Fibroblast of lung (primary cell): ENCODE measurements around the gene ITPR2. TPM values are rescaled to one million over a fixed set of nuclear protein-coding genes. Genes with fewer than 3 reads are reported as not detected.
A peak's percentile ranks its signal among the peaks of the same experiment; 100 is the strongest.

Experiments
- DNase-seq, 2 donors: peaks; one replicate each; pipeline versions ENCODE4 v3.0.0 to v3.0.0-alpha.2; 2010; ENCODE audit warnings: low read depth in 2 of 2
- H2AFZ ChIP-seq: 2 replicates; pipeline ENCODE4 v1.5.1; 2012; ENCODE audit warnings: low read length, control low read depth, inconsistent platforms
- H3K27ac ChIP-seq: 2 replicates; pipeline ENCODE4 v1.5.1; 2011; ENCODE audit warnings: low read length, control low read depth; ENCODE audit not compliant: insufficient read depth
- H3K27me3 ChIP-seq: 2 replicates; pipeline ENCODE4 v1.5.1; 2011; ENCODE audit warnings: mild to moderate bottlenecking, low read length; ENCODE audit not compliant: control insufficient read depth, insufficient read depth
- H3K36me3 ChIP-seq: 2 replicates; pipeline ENCODE4 v1.5.1; 2011; ENCODE audit warnings: low read length; ENCODE audit not compliant: control insufficient read depth, insufficient read depth
- H3K4me1 ChIP-seq: 2 replicates; pipeline ENCODE4 v1.5.1; 2011; ENCODE audit warnings: low read length; ENCODE audit not compliant: control insufficient read depth, insufficient read depth; ENCODE audit errors: extremely low read depth
- H3K4me2 ChIP-seq: 2 replicates; pipeline ENCODE4 v1.5.1; 2011; ENCODE audit warnings: low read length, control low read depth; ENCODE audit not compliant: insufficient read depth; ENCODE audit errors: extremely low read depth
- H3K4me3 ChIP-seq, 4 experiments: fragments of 200-600 bp in 1 of 4; sonication (generic) in 1 of 4; replicated peaks in 1 of 4; 2 replicates each; pipeline ENCODE4 v1.5.1; 2011 to 2016; ENCODE audit warnings: low read length in 4 of 4, low read depth in 3 of 4, mild to moderate bottlenecking in 3 of 4, control low read depth in 2 of 4, inconsistent platforms in 1 of 4, mixed read lengths in 1 of 4; ENCODE audit not compliant: insufficient read depth in 1 of 4; ENCODE audit errors: control extremely low read depth in 1 of 4
- H3K79me2 ChIP-seq: 2 replicates; pipeline ENCODE4 v1.5.1; 2012; ENCODE audit warnings: mild to moderate bottlenecking, low read length, inconsistent platforms; ENCODE audit not compliant: control insufficient read depth, insufficient read depth
- H3K9ac ChIP-seq: 2 replicates; pipeline ENCODE4 v1.5.1; 2011; ENCODE audit warnings: mild to moderate bottlenecking, low read length, control low read depth; ENCODE audit not compliant: insufficient read depth
- H3K9me3 ChIP-seq: 2 replicates; pipeline ENCODE4 v1.5.1; 2012; ENCODE audit warnings: low read depth, low read length; ENCODE audit not compliant: control insufficient read depth, insufficient read depth
- H4K20me1 ChIP-seq: 2 replicates; pipeline ENCODE4 v1.5.1; 2011; ENCODE audit warnings: low read length; ENCODE audit not compliant: control insufficient read depth, insufficient read depth; ENCODE audit errors: extremely low read depth
- EZH2 ChIP-seq: IDR thresholded peaks from 2 replicates; pipeline ENCODE4 v1.5.1; 2012; ENCODE audit warnings: low read length, control low read depth, mild to moderate bottlenecking; ENCODE audit errors: missing control alignments
- polyA plus RNA-seq, 2 donors: library from polyadenylated mRNA; depleted of rRNA in 1 of 2; stranded (reverse) in 1 of 2; unstranded in 1 of 2; fragments of >200 nt; gene quantifications; 2 replicates each; pipeline ENCODE4 v1.2.1, GENCODE V29; 2011 to 2012; ENCODE audit warnings: missing spikeins in 1 of 2
- total RNA-seq: library from RNA; depleted of rRNA; stranded (reverse); fragments of >200 nt; gene quantifications from 2 replicates; pipeline ENCODE4 v1.2.1, GENCODE V29; 2014
- TF ChIP-seq, protein P1 (sequence below), 2 donors: IDR thresholded peaks in 1 of 2; conservative IDR thresholded peaks in 1 of 2; 1 replicate in 1 of 2; 2 replicates in 1 of 2; pipeline ENCODE4 v1.5.1; 2011 to 2012; ENCODE audit warnings: low read length in 2 of 2, control low read depth in 1 of 2, inconsistent platforms in 1 of 2, low read depth in 1 of 2, mild to moderate bottlenecking in 1 of 2

Gene ITPR2
- total and polyA plus RNA-seq, 2 donors (not counting 1 experiment from before 2014, with no cell fraction given) = 5.1 to 24.6 TPM

DNA sequence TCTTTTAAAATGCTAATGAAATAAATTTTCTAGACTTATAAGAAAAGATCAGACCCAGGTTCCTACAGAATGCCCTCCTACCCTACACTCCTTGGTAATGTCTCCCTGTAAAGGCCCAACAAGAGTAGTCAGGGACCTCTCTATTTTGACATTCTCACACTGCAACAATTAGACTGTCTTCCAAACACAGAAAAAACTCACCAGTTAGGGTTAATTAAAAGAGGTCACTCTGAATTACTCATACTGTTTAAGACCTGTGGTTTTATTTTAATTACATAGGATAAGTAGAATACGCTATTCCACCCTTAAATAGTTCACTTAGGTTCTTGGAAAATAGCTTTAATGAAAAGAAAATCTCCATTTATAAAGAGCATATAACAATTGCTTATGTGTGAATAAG, 142.4 kb downstream of the ITPR2 start:
- Histone ChIP-seq H3K79me2 (no peaks in the 10 kb centered on the region), H3K4me3 (no peak overlapping the region), H3K4me2 (no peak overlapping the region), H3K9me3 (no peaks in the 10 kb centered on the region), H2AFZ (no peak overlapping the region), H3K9ac (no peak overlapping the region), H3K4me1 (peaks cover 6% of the 10 kb centered on the region), H4K20me1 (no peaks in the 10 kb centered on the region), H3K36me3 (no peaks in the 10 kb centered on the region), H3K27ac (no peak overlapping the region), H3K27me3 (no peaks in the 10 kb centered on the region)
- DNase-seq = no peak
- no peak for TF ChIP-seq EZH2
- TF ChIP-seq, protein P1, sequence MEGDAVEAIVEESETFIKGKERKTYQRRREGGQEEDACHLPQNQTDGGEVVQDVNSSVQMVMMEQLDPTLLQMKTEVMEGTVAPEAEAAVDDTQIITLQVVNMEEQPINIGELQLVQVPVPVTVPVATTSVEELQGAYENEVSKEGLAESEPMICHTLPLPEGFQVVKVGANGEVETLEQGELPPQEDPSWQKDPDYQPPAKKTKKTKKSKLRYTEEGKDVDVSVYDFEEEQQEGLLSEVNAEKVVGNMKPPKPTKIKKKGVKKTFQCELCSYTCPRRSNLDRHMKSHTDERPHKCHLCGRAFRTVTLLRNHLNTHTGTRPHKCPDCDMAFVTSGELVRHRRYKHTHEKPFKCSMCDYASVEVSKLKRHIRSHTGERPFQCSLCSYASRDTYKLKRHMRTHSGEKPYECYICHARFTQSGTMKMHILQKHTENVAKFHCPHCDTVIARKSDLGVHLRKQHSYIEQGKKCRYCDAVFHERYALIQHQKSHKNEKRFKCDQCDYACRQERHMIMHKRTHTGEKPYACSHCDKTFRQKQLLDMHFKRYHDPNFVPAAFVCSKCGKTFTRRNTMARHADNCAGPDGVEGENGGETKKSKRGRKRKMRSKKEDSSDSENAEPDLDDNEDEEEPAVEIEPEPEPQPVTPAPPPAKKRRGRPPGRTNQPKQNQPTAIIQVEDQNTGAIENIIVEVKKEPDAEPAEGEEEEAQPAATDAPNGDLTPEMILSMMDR (conservative IDR thresholded peaks at IDR 0.05 in 1 of 2, IDR thresholded peaks at IDR 0.05 in 1 of 2; ENCODE audit: low read depth in 1 of 2, low read length in 2 of 2) = no peak

DNA sequence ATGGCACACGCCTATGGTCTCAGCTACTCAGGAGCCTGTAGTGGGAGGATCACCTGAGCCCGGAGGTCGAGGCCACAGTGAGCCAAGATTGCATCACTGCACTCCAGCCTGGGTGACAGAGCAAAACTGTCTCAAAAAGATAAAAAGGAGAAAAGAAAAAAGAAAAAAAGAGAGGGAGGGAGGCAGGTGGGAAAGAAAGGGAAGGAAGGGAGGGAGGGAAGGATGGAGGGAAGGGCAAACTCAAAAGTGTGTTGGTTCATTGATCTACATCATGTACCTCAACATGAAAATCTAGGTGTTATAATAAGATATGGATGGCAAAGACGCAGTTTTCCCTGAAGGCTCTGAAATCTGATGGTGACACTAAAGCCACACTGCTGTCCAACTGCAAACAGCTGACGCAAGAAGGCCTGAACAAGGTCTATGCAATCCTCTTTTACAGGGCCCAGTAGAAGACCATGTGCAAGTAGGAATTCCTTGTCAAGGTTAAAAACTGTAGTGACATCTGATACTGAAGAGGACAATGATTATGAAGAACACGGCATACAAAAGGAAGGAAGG, 143.6 kb downstream of the ITPR2 start:
- no peak overlapping the region for H3K9ac ChIP-seq

DNA sequence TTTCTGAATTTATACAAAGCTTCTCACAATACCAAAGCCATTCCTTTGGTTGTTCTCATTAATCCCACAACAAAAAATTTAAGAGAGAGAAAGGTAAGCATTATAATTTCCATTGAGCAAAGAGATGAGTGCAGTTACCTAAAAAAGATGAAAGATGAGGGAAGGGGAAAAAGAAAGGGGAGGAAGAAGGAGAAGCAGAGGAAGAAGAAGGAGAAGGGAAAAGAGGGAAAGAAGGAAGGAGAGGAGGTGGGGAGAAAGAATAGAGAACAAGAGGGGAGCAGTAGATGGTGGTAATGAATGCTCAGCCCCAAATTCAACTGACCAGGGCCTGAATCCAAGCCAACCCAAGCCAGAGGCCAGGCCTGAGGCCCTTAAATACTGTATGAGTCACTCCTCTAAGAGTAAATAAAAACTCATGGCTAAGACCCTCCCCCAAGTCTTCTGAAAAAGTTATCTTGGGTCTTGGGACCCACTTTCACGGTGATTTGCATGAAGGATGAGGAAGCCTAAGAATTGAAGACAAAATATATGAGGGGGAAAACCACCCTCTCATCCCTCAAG, 144.6 kb downstream of the ITPR2 start:
- Histone ChIP-seq H3K9ac (no peak overlapping the region), H3K9me3 (no peaks in the 10 kb centered on the region), H2AFZ (no peak overlapping the region), H3K4me2 (no peak overlapping the region), H4K20me1 (no peaks in the 10 kb centered on the region), H3K27ac (no peak overlapping the region), H3K36me3 (no peaks in the 10 kb centered on the region), H3K27me3 (no peaks in the 10 kb centered on the region), H3K4me1 (peaks cover 6% of the 10 kb centered on the region), H3K79me2 (no peaks in the 10 kb centered on the region), H3K4me3 (no peak overlapping the region)
- no peak for TF ChIP-seq EZH2
- TF ChIP-seq, protein P1 (conservative IDR thresholded peaks at IDR 0.05 in 1 of 2, IDR thresholded peaks at IDR 0.05 in 1 of 2; ENCODE audit: low read depth in 1 of 2, low read length in 2 of 2) = no peak
- DNase-seq = peak in 1 of 2 donors; percentile 44

More for the DNA sequence above, 143.6 kb downstream of the ITPR2 start:
- no peaks in the 10 kb centered on the region for H3K27me3 ChIP-seq
- H3K79me2 ChIP-seq = no peaks in the 10 kb centered on the region
- H3K4me1 ChIP-seq = peaks cover 6% of the 10 kb centered on the region
- DNase-seq = no peak
- no peaks in the 10 kb centered on the region for H3K36me3 ChIP-seq
- no peak overlapping the region for H2AFZ ChIP-seq
- no peak overlapping the region for H3K4me2 ChIP-seq
- no peak for TF ChIP-seq EZH2
- TF ChIP-seq, protein P1 (conservative IDR thresholded peaks at IDR 0.05 in 1 of 2, IDR thresholded peaks at IDR 0.05 in 1 of 2; ENCODE audit: low read depth in 1 of 2, low read length in 2 of 2) = no peak
- no peaks in the 10 kb centered on the region for H4K20me1 ChIP-seq
- no peak overlapping the region for H3K4me3 ChIP-seq
- H3K9me3 ChIP-seq = no peaks in the 10 kb centered on the region
- H3K27ac ChIP-seq = no peak overlapping the region
